Measurements from ENCODE around the gene PTTG1IP2.

The PTTG1IP2 gene

DNA sequence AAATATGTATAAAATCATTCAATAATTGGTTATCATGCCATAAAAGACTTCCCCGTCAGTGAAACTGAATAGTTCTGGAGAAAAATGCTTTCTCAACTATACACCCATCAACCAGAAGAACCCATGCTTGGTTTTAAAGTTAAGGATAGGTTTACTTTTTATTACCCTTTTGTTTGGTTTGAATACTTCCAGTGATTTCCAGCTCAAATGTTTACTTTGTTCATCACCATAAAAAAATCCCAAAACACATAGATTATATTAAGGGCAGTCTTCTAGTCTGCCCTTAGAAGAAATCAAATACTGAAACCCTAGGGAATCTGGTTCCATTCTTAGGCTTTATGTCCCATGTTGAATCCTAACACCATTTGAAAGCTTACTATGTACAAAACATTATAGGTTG lies 49.2 kb downstream of the PTTG1IP2 start:
- Histone ChIP-seq H3K9ac (ENCODE audit: low read depth, low read length) (no peak overlapping the region), H3K9me3 (ENCODE audit: insufficient read depth, low read depth, low read length) (no peaks in the 10 kb centered on the region), H3K27me3 (ENCODE audit: insufficient read depth, low read length) (no peaks in the 10 kb centered on the region), H3K4me3 (ENCODE audit: low read length) (no peak overlapping the region), H3K27ac (ENCODE audit: low read depth, low read length) (no peak overlapping the region), H3K4me1 (ENCODE audit: insufficient read depth, low read length) (peaks cover 22% of the 10 kb centered on the region), H3K36me3 (ENCODE audit: insufficient read depth, low read length) (no peaks in the 10 kb centered on the region)
- WGBS = 80% methylated on average over 1 of the region's 1 CpG

DNA sequence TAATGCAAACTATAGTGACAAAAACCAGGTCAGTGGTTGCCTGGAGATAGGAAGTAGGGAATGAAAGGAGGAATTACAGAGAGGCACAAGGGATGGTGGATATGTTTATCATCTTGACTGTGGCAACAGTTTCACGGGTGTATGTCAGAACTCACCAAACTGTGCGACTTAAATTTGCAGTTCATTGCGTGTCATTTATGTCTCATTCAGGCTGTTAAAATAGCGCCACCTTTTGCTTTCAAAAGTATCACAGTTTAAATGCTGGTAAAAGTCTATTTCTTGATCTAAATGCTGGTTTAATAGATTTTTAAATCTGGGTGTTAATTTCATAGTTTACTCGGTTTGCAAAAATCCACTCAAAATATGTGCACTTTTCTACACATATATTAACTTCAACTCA lies 51.0 kb downstream of the PTTG1IP2 start:
- Histone ChIP-seq H3K9ac (ENCODE audit: low read depth, low read length) (no peak overlapping the region), H3K27ac (ENCODE audit: low read depth, low read length) (no peak overlapping the region), H3K27me3 (ENCODE audit: insufficient read depth, low read length) (no peaks in the 10 kb centered on the region), H3K4me1 (ENCODE audit: insufficient read depth, low read length) (peaks cover 22% of the 10 kb centered on the region), H3K36me3 (ENCODE audit: insufficient read depth, low read length) (no peaks in the 10 kb centered on the region), H3K9me3 (ENCODE audit: insufficient read depth, low read depth, low read length) (no peaks in the 10 kb centered on the region), H3K4me3 (ENCODE audit: low read length) (no peak overlapping the region)
- WGBS = 70% methylated on average over 5 of the region's 5 CpGs

DNA sequence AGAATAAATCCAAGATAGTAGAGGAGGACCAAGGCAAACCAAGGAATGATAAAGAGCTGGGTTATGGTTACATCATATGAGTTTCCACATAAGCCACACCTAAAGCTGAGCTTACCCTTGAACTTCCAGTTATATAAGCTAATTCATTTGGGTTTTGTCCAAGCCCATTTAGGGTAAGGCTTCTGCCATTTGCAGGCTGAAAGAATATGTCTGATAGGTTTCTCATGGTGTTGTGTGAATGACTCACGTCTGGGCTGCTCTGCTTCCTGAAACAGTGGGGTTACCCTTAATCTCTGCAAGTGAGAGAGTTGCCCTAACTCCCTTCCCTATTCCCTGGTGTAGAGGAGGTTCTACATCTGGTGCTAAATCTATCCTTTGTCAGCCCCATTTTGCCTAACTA lies 60.8 kb downstream of the PTTG1IP2 start:
- Histone ChIP-seq H3K9ac (ENCODE audit: low read depth, low read length) (no peak overlapping the region), H3K9me3 (ENCODE audit: insufficient read depth, low read depth, low read length) (no peaks in the 10 kb centered on the region), H3K4me1 (ENCODE audit: insufficient read depth, low read length) (peaks cover 14% of the 10 kb centered on the region), H3K36me3 (ENCODE audit: insufficient read depth, low read length) (no peaks in the 10 kb centered on the region), H3K4me3 (ENCODE audit: low read length) (no peak overlapping the region), H3K27me3 (ENCODE audit: insufficient read depth, low read length) (no peaks in the 10 kb centered on the region), H3K27ac (ENCODE audit: low read depth, low read length) (no peak overlapping the region)
- 100% methylated on average over 1 of the region's 1 CpG for WGBS

- Histone ChIP-seq H3K36me3 (ENCODE audit: insufficient read depth, low read length) (no peaks in the 10 kb centered on the region), H3K9me3 (ENCODE audit: insufficient read depth, low read depth, low read length) (no peaks in the 10 kb centered on the region), H3K4me1 (ENCODE audit: insufficient read depth, low read length) (peaks cover 14% of the 10 kb centered on the region), H3K27me3 (ENCODE audit: insufficient read depth, low read length) (no peaks in the 10 kb centered on the region), H3K9ac (ENCODE audit: low read depth, low read length) (no peak overlapping the region), H3K27ac (ENCODE audit: low read depth, low read length) (no peak overlapping the region), H3K4me3 (ENCODE audit: low read length) (no peak overlapping the region)
- WGBS = 89% methylated on average over 6 of the region's 7 CpGs
Measured at GRCh38 chr7:90532231-90532929, 62.9 kb downstream of the PTTG1IP2 start.

DNA sequence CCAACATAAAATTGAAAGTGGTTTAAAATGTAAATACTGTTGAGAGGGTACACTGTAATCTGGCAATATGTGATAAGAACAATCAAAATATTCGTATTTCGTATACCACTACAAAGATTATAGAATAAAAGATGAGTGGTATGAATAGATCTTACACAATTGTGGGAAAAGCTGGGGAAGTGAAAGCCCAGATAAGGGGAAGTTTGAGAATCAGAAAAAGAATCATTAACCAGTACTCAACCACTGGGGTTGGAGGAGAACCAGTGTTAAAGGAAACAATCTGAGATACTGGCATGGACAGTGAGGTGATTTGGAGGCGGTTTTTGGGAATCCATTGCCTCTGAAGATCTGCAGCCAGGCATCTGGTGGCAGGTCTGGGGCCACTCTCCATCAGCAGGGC lies 67.0 kb downstream of the PTTG1IP2 start:
- H3K27me3 ChIP-seq (ENCODE audit: insufficient read depth, low read length) = no peaks in the 10 kb centered on the region
- H3K27ac ChIP-seq (ENCODE audit: low read depth, low read length) = no peak overlapping the region
- H3K9me3 ChIP-seq (ENCODE audit: insufficient read depth, low read depth, low read length) = no peaks in the 10 kb centered on the region
- H3K4me1 ChIP-seq (ENCODE audit: insufficient read depth, low read length) = peaks cover 14% of the 10 kb centered on the region
- 95% methylated on average over 1 of the region's 3 CpGs for WGBS
- H3K36me3 ChIP-seq (ENCODE audit: insufficient read depth, low read length) = no peaks in the 10 kb centered on the region
- no peak overlapping the region for H3K9ac ChIP-seq (ENCODE audit: low read depth, low read length)
- no peak overlapping the region for H3K4me3 ChIP-seq (ENCODE audit: low read length)

DNA sequence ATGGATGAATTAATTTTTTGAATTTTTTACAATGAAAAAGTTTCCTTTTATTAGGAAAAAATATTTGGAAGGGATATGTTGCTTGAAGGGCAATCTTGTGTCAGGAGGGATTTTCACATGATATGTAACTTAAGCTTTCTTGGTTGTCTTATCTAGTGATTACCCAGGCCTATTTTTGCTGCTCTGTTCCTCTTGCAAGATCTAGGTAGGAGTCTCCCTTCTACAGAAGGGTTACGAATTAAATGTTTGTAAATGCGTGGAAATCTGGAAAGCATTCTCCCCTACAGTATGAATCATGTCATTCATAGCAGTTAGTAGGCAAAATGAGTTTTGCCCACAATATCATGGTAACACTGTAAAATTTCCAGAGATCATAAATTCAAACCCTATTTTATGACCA lies 69.0 kb downstream of the PTTG1IP2 start:
- H3K4me3 ChIP-seq (ENCODE audit: low read length) = no peak overlapping the region
- 100% methylated on average over 1 of the region's 2 CpGs for WGBS
- H3K9me3 ChIP-seq (ENCODE audit: insufficient read depth, low read depth, low read length) = no peaks in the 10 kb centered on the region
- H3K9ac ChIP-seq (ENCODE audit: low read depth, low read length) = no peak overlapping the region
- H3K27me3 ChIP-seq (ENCODE audit: insufficient read depth, low read length) = no peaks in the 10 kb centered on the region
- peaks cover 6% of the 10 kb centered on the region; the same call in 1 of the 2 replicates for H3K4me1 ChIP-seq (ENCODE audit: insufficient read depth, low read length)
- no peak overlapping the region for H3K27ac ChIP-seq (ENCODE audit: low read depth, low read length)
- no peaks in the 10 kb centered on the region for H3K36me3 ChIP-seq (ENCODE audit: insufficient read depth, low read length)

- Histone ChIP-seq H3K9ac (ENCODE audit: low read depth, low read length) (no peak overlapping the region), H3K27me3 (ENCODE audit: insufficient read depth, low read length) (no peaks in the 10 kb centered on the region), H3K9me3 (ENCODE audit: insufficient read depth, low read depth, low read length) (no peaks in the 10 kb centered on the region), H3K27ac (ENCODE audit: low read depth, low read length) (no peak overlapping the region), H3K4me3 (ENCODE audit: low read length) (no peak overlapping the region), H3K36me3 (ENCODE audit: insufficient read depth, low read length) (no peaks in the 10 kb centered on the region), H3K4me1 (ENCODE audit: insufficient read depth, low read length) (no peaks in the 10 kb centered on the region; the same call in 1 of the 2 replicates)
- WGBS = 80% methylated on average over 1 of the region's 1 CpG
Measured at GRCh38 chr7:90540406-90540805, 71.0 kb downstream of the PTTG1IP2 start.

DNA sequence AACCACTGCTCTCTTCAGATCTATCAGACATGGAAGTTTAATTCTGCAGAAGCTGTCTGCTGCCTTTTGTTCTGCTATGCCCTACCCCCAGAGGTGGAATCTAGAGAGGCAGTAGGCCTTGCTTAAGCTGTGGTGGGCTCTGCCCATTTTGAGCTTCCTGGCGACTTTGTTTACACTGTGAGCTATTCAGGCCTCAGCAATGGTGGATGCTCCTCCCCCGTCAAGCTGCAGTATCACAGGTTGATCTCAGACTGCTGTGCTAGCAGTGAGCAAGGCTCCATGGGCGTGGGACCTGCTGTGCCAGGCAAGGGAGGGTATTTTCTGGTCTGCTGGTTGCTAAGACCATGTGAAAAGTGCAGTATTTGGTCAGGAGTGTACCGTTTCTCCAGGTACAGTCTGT lies 81.6 kb downstream of the PTTG1IP2 start:
- Histone ChIP-seq H3K9me3 (ENCODE audit: insufficient read depth, low read depth, low read length) (no peaks in the 10 kb centered on the region), H3K36me3 (ENCODE audit: insufficient read depth, low read length) (no peaks in the 10 kb centered on the region), H3K4me1 (ENCODE audit: insufficient read depth, low read length) (peaks cover 7% of the 10 kb centered on the region), H3K27ac (ENCODE audit: low read depth, low read length) (no peak overlapping the region), H3K9ac (ENCODE audit: low read depth, low read length) (no peak overlapping the region), H3K4me3 (ENCODE audit: low read length) (no peak overlapping the region), H3K27me3 (ENCODE audit: insufficient read depth, low read length) (no peaks in the 10 kb centered on the region)
- 62% methylated on average over 4 of the region's 4 CpGs for WGBS

DNA sequence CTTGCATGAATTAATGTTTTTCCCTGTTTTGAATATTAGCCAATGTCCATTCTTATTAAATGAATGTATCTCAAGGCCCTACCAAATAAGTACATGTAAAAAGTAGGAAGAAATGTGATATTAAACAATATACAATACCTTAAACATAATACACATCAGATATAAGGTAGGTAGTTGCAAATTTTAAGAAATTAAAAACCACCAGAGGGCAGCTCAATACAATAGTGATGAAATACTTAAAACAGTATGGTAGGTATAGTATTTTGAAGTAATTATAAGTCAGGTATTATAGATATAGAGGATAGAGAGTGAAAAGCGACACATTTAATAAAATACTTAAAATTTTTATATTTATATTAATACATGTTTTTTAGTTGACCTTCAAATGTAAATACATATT lies 83.1 kb downstream of the PTTG1IP2 start:
- Histone ChIP-seq H3K9me3 (ENCODE audit: insufficient read depth, low read depth, low read length) (no peaks in the 10 kb centered on the region), H3K36me3 (ENCODE audit: insufficient read depth, low read length) (no peaks in the 10 kb centered on the region), H3K9ac (ENCODE audit: low read depth, low read length) (no peak overlapping the region), H3K4me3 (ENCODE audit: low read length) (no peak overlapping the region), H3K27me3 (ENCODE audit: insufficient read depth, low read length) (no peaks in the 10 kb centered on the region), H3K27ac (ENCODE audit: low read depth, low read length) (no peak overlapping the region), H3K4me1 (ENCODE audit: insufficient read depth, low read length) (peaks cover 7% of the 10 kb centered on the region)
- no CpG with 5 or more reads among the region's 1 CpG for WGBS

- Histone ChIP-seq H3K9ac (ENCODE audit: low read depth, low read length) (no peak overlapping the region), H3K4me1 (ENCODE audit: insufficient read depth, low read length) (no peaks in the 10 kb centered on the region), H3K9me3 (ENCODE audit: insufficient read depth, low read depth, low read length) (no peaks in the 10 kb centered on the region), H3K27ac (ENCODE audit: low read depth, low read length) (no peak overlapping the region), H3K27me3 (ENCODE audit: insufficient read depth, low read length) (no peaks in the 10 kb centered on the region), H3K4me3 (ENCODE audit: low read length) (no peak overlapping the region), H3K36me3 (ENCODE audit: insufficient read depth, low read length) (no peaks in the 10 kb centered on the region)
- no CpG with 5 or more reads among the region's 1 CpG for WGBS
Measured at GRCh38 chr7:90560730-90561129, 91.3 kb downstream of the PTTG1IP2 start.

All from HUES64 (cell line).